Measurements from ENCODE around the gene SYNJ1.

The SYNJ1 gene

GRCh38 chr21:32595431-32595830 is 132.4 kb downstream of the SYNJ1 start:
- FAIRE-seq (no peak), DNase-seq (ENCODE audit: insufficient read length, low spot score) (no peak)
- no peak for TF ChIP-seq CTCF (IDR thresholded peaks at IDR 0.05; ENCODE audit: insufficient read depth, missing control alignments)

DNA sequence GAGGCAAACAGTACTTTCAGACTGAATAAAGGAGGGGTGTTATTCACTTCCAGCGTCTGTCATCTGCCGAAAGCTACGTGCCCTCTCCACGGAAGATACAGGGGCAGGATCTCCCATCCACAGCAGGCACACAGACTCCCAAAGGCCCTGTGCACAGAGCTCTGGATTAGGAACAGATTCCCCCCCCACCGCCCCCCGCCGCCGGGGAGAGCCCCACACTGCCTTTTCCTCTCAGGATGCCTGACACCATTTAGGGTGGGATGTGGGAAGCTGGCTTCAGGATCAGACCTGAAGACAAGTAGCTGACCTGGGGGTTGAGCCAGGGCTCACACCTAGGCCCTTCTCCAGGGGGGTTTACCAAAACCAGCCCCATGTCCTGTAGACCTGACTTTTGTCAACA is 134.1 kb downstream of the SYNJ1 start:
- FAIRE-seq (no peak), DNase-seq (ENCODE audit: insufficient read length, low spot score) (no peak)
- no peak for TF ChIP-seq CTCF (IDR thresholded peaks at IDR 0.05; ENCODE audit: insufficient read depth, missing control alignments)

- TF ChIP-seq CTCF (IDR thresholded peaks at IDR 0.05; ENCODE audit: insufficient read depth, missing control alignments), result no peak
- no peak for FAIRE-seq
- no peak for DNase-seq (ENCODE audit: insufficient read length, low spot score)
Observed at GRCh38 chr21:32592929-32593502, 134.8 kb downstream of the SYNJ1 start.

DNA sequence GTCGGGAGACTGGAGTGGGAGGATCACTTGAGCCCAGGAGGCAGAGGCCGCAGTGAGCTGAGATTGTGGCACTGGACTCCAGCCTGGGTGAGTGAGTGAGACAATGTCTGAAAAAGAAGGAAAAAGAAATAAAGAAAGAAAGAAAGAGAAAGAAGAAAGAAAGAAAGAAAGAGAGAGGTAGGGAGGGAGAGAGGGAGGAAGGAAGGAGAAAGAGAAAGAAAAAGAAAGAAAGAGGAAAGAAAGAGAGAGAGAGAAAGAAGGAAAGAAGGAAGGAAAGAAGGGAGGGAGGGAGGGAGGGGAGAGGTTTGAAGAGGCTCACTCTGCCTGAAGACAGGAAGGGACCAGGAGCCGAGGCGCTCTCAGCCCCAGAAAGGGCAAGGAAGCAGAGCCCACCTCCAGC is 137.7 kb downstream of the SYNJ1 start:
- no peak for TF ChIP-seq CTCF (IDR thresholded peaks at IDR 0.05; ENCODE audit: insufficient read depth, missing control alignments)
- no peak for DNase-seq (ENCODE audit: insufficient read length, low spot score)
- no peak for FAIRE-seq

- TF ChIP-seq CTCF (IDR thresholded peaks at IDR 0.05; ENCODE audit: insufficient read depth, missing control alignments), result no peak
- FAIRE-seq (no peak), DNase-seq (ENCODE audit: insufficient read length, low spot score) (no peak)
Observed at GRCh38 chr21:32587651-32588050, 140.2 kb downstream of the SYNJ1 start.

DNA sequence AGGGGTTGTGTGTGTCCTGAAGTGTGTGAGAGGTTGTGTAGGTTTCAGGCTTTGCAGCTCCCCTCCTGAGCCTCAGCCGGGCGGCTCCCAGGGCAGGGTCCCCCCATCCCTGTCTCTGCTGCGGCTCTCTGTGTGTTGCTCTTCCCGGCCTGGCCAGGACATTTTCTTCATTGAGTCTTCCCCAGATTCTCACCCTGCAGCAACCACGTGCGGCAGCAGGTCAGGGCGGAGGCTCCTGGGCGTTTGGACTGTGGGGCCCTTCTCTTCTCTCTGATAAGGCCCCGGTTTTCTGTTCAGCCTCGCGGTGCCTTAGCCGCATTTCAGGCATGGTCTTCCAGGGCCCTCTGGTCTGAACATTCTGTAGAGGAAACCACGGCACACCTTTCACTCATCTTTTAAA is 140.7 kb downstream of the SYNJ1 start:
- DNase-seq (ENCODE audit: insufficient read length, low spot score), result no peak
- FAIRE-seq, result no peak
- TF ChIP-seq CTCF (IDR thresholded peaks at IDR 0.05; ENCODE audit: insufficient read depth, missing control alignments), result no peak

- no peak for FAIRE-seq
- no peak for TF ChIP-seq CTCF (IDR thresholded peaks at IDR 0.05; ENCODE audit: insufficient read depth, missing control alignments)
- no peak for DNase-seq (ENCODE audit: insufficient read length, low spot score)
Observed at GRCh38 chr21:32585970-32586369, 141.8 kb downstream of the SYNJ1 start.
